ENCODE measurements around the gene HEPACAM2.

Gene HEPACAM2

DNA sequence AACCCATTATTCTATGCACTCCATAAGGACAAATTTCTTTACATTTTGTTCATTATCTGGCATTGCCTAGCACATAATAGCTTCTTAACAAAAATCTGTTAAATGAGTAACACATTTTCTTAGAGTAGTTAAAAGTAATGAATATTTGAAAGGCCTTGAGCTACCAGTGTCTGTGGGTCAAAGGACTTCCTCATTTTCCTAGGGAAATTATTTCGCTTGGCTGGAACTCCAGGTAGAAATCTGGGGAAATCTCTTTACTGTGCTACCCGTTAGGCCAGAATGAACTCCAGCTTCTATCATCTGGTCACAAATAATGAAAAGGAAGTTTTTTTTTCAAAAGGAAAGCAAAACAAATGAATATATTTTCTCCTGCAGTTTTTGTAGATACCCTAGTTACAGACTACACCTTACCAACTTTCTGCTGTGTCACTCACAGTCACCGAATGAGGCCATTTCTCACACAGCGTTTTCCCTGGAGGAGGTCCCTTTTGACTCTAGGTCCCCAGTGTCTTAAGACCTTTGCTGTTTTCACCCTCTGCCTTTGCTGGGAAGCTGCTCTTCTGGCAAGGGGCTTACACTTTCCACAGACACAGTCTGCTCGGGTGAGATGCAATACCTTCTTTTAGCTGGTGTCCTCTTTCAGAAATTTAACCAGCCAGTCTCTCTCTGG, 79.7 kb downstream of the HEPACAM2 start:
- no peak for DNase-seq

DNA sequence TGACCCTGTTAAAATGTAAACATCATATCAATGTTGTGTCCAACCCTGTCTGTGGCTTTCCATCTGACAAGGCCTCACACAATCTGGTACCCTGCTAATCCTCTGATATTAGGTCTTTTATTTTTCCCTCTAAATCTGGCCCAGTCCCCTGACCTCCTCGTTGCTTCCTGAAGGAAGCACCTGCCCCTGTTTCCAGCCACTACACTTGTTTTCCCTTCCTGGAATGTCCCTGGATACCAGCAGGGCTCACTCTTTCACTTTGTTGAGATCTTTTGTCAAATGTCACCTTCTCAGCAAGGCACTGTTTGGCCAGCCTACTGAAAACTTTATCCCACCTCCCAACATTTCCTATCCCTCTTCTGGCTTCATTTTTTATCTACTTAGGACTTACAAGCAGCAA, 80.2 kb downstream of the HEPACAM2 start:
- no peak for DNase-seq

DNA sequence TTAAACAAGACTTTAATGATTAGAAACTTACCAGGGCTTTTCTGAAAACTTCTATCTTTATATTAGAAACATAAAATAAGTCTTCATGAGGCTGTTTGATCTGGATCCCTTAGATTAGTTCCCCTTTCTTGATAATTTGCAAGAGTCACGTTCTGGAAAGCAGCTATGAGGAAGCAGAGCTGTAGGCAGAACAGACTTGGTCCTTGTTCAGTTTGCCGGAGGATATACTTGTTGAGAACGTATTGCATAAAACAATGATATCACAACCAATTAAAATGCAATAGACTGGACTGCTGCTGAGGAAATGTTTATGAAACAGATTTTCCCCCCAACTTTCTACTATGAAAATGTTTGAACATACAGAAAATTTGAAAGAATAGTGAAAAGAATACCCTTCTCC, 80.9 kb downstream of the HEPACAM2 start:
- DNase-seq: no peak

DNA sequence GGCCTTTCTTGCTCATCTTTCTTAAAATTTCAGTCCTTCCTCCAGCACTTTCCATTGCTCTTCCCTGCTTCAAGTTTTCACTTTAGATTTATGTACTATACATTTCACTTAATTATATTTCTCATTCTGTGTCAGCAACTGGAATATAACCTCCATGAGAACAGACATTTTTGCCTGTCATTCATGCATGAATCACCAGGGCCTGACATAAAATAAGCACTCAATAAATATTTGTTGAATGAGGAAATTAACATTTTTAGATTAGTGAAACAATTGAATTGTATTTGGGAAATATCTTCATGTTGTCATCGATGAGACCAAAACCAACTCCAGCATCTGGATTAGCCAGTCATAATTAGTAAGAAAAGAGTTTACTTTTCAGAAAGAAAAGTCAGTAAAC, 84.1 kb downstream of the HEPACAM2 start:
- DNase-seq: no peak

DNA sequence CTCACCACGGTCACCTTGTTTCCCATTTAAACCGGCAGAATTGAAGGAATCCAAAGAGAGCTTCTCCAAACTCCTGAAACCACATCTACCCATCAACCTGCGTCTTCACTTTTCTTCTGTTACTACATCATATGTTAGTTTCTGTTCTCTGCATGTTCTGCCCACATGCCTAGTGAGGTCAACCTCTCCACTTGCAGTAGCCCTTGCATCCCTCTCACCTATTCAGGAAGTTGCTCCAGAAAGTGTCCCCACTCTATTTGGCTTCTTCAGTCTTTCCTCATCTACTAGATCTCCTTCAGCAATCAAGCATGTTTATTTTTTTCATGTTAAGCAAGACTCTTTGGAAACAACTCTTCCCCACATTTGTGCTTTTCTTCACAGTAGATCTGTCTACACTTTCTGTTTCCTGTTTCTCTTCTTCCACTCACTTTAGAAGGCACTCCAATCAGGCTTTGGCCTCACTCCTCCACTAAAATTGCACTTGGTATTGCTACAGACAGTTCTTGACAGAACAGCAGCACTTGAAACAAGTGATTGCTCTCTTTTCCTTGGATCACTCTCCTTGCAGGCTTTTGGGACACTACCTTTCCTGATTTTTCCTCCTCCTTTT, 85.6 kb downstream of the HEPACAM2 start:
- DNase-seq: no peak

- DNase-seq: no peak
Observed at GRCh38 chr7:93138576-93138975, 87.7 kb downstream of the HEPACAM2 start.
